Keratinocyte (primary cell): ENCODE data around the gene NUP153.

Experiments used
- CTCF ChIP-seq, 3 experiments: IDR thresholded peaks in 1 of 3; conservative IDR thresholded peaks in 1 of 3; optimal IDR thresholded peaks in 1 of 3; 2 replicates in 2 of 3; 3 replicates in 1 of 3; pipeline versions ENCODE3 to v1.5.1; 2011; ENCODE audit warnings: low read length in 3 of 3, mild to moderate bottlenecking in 3 of 3, moderate library complexity in 2 of 3, control low read depth in 1 of 3, inconsistent platforms in 1 of 3; ENCODE audit not compliant: insufficient read depth in 2 of 3; ENCODE audit errors: extremely low read depth in 1 of 3
- EZH2 ChIP-seq: IDR thresholded peaks from one replicate; pipeline ENCODE4 v1.6.1; 2012; ENCODE audit warnings: inconsistent platforms, mild to moderate bottlenecking, low read length, moderate library complexity

GRCh38 chr6:17712576-17712975, 5.9 kb upstream of the NUP153 start:
- no peak for TF ChIP-seq CTCF (optimal IDR thresholded peaks at IDR 0.05 in 1 of 3, IDR thresholded peaks at IDR 0.05 in 1 of 3, conservative IDR thresholded peaks at IDR 0.05 in 1 of 3; ENCODE audit: extremely low read depth in 1 of 3, insufficient read depth in 2 of 3, low read length in 3 of 3)
- no peak for TF ChIP-seq EZH2
